ENCODE measurements around the gene GPANK1. TPM values are rescaled to one million over a fixed set of nuclear protein-coding genes. Genes with fewer than 3 reads are reported as not detected.

GPANK1 gene
- total RNA-seq, 2 donors from 2014 or later = 16.1 to 21.3 TPM

DNA sequence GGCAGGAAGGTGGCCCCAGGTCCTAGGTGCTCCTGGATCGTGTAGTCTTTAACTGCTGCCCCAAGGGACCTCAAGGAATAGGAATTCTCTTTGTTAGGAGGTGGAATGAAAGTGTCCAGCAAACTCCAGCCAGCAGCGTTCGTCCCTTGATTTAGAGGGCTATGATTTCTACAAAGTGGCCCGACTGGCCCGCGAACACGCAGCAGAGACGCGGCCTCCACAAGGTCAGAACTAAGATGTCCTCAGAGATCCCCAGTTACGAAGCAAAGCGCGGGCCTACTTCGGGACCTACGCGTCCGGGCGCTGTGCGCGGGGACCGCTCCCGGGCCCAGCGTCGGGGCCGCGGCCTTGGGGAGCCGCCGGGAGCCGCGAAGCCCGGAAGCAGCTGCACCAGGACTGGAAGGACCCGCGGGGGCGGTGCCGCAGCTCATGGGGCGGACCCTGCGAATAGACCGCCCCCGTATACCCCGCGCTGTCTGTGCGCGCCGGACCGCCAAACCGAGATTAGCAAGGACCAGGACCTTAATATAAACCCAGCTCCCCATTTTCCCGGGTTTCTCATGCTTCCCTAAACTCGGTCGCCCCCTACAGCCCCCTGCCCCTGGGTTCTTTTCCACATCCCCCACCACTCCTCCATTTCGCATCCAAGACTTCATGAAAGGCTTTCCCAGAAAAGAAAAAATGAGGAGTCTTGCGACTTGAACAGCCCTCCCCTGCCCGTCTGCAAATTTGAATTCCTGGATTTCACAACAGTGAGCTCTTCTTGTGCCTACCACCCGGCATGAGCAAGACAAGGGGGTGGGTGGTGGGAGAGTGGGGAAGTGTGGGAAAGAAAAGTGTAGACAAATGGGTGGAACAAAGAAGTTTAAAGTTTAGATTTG is 4.2 kb downstream of the GPANK1 start, which contains the start of gene C6orf47:
Gene C6orf47, minus strand, starts transcription at position 398 of the 881 bp plus-strand sequence. CDS start 831 bp downstream, outside the sequence.
- H3K9me3 Mint-ChIP-seq = no peaks in the 10 kb centered on the region
- H3K4me1 Mint-ChIP-seq = peaks cover 33% of the 10 kb centered on the region
- peaks cover 40% of the 10 kb centered on the region for H3K36me3 Mint-ChIP-seq (ENCODE audit: low read depth)
- Histone ChIP-seq H3K9ac (ENCODE audit: extremely low read depth, low read length, poor library complexity, severe bottlenecking) (peak within 1 kb of the TSS; percentile 75), H3K36me3 (ENCODE audit: control insufficient read depth, insufficient read depth, low read length) (peaks cover 21% of the 10 kb centered on the region), H3K4me1 (ENCODE audit: control insufficient read depth, insufficient read depth, low read length) (peaks cover 11% of the 10 kb centered on the region), H3K9me3 (ENCODE audit: control insufficient read depth, low read length) (no peaks in the 10 kb centered on the region), H3K4me3 (ENCODE audit: low read length) (peak within 1 kb of the TSS; percentile 99), H3K27me3 (ENCODE audit: control insufficient read depth, insufficient read depth, low read length, poor library complexity, severe bottlenecking) (no peaks in the 10 kb centered on the region), H3K27ac (ENCODE audit: low read depth, low read length) (peak within 1 kb of the TSS; percentile 73)
- H3K27ac Mint-ChIP-seq = peak within 1 kb of the TSS; percentile 92
- no peaks in the 10 kb centered on the region for H3K27me3 Mint-ChIP-seq (ENCODE audit: insufficient read depth)
- DNase-seq = peak; percentile 92
- 1 to 2% methylated on average over 29 to 52 of the region's 52 CpGs for WGBS, 2 experiments (ENCODE audit: insufficient coverage in 1 of 2, insufficient read length in 1 of 2)
- H3K4me3 Mint-ChIP-seq = peak within 1 kb of the TSS; percentile 83
- TF ChIP-seq, protein P1, sequence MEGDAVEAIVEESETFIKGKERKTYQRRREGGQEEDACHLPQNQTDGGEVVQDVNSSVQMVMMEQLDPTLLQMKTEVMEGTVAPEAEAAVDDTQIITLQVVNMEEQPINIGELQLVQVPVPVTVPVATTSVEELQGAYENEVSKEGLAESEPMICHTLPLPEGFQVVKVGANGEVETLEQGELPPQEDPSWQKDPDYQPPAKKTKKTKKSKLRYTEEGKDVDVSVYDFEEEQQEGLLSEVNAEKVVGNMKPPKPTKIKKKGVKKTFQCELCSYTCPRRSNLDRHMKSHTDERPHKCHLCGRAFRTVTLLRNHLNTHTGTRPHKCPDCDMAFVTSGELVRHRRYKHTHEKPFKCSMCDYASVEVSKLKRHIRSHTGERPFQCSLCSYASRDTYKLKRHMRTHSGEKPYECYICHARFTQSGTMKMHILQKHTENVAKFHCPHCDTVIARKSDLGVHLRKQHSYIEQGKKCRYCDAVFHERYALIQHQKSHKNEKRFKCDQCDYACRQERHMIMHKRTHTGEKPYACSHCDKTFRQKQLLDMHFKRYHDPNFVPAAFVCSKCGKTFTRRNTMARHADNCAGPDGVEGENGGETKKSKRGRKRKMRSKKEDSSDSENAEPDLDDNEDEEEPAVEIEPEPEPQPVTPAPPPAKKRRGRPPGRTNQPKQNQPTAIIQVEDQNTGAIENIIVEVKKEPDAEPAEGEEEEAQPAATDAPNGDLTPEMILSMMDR (conservative IDR thresholded peaks at IDR 0.05) = no peak

DNA sequence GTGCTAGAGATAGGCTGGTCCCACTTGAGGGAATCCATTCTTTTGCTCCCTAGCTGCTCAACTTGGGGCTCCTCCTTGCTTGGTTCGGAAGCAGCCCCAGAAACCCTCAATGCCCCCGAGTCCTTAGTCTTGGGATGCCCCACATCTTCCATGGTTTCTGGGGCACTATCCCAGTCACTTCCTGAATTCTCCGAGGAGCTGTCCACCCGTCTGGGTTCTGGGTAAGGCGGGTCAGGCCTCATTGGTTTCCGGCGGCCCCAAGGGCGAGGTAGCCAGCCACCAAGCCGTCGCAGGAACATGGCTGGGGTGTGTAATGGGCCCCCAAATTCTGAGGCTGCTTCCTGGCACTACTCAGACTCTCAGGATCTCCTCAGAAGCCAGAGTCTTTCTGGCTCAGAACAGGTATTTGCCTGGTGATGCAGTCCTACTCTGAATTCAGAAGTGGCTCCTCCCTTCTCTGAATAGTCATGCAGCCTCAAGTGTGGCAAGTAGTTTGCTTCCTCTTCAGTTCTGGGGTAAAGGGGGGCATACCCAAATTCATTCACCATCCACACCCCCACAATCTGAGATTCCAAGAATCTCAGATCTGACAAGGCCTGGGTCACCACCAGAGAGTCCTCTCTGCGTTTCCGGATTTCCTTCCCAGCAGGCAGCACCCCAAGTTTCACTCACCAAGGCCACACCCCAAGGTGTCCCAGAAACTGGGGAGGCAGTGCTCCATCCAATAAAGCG is 5.0 kb downstream of the GPANK1 start:
- peaks cover 34% of the 10 kb centered on the region for H3K4me1 Mint-ChIP-seq
- Histone ChIP-seq H3K9me3 (ENCODE audit: control insufficient read depth, low read length) (no peaks in the 10 kb centered on the region), H3K27ac (ENCODE audit: low read depth, low read length) (peak overlapping the region; percentile 73), H3K4me3 (ENCODE audit: low read length) (peak overlapping the region; percentile 99), H3K4me1 (ENCODE audit: control insufficient read depth, insufficient read depth, low read length) (peaks cover 11% of the 10 kb centered on the region), H3K36me3 (ENCODE audit: control insufficient read depth, insufficient read depth, low read length) (peaks cover 21% of the 10 kb centered on the region), H3K27me3 (ENCODE audit: control insufficient read depth, insufficient read depth, low read length, poor library complexity, severe bottlenecking) (no peaks in the 10 kb centered on the region), H3K9ac (ENCODE audit: extremely low read depth, low read length, poor library complexity, severe bottlenecking) (peak overlapping the region; percentile 75)
- TF ChIP-seq, protein P1 (conservative IDR thresholded peaks at IDR 0.05) = no peak
- 57 to 70% methylated on average over 9 to 13 of the region's 13 CpGs for WGBS, 2 experiments (ENCODE audit: insufficient coverage in 1 of 2, insufficient read length in 1 of 2)
- peaks cover 41% of the 10 kb centered on the region for H3K36me3 Mint-ChIP-seq (ENCODE audit: low read depth)
- H3K27me3 Mint-ChIP-seq (ENCODE audit: insufficient read depth) = no peaks in the 10 kb centered on the region
- H3K4me3 Mint-ChIP-seq = peak overlapping the region; percentile 83
- no peaks in the 10 kb centered on the region for H3K9me3 Mint-ChIP-seq
- H3K27ac Mint-ChIP-seq = peak overlapping the region; percentile 92
- DNase-seq = peak; percentile 70

DNA sequence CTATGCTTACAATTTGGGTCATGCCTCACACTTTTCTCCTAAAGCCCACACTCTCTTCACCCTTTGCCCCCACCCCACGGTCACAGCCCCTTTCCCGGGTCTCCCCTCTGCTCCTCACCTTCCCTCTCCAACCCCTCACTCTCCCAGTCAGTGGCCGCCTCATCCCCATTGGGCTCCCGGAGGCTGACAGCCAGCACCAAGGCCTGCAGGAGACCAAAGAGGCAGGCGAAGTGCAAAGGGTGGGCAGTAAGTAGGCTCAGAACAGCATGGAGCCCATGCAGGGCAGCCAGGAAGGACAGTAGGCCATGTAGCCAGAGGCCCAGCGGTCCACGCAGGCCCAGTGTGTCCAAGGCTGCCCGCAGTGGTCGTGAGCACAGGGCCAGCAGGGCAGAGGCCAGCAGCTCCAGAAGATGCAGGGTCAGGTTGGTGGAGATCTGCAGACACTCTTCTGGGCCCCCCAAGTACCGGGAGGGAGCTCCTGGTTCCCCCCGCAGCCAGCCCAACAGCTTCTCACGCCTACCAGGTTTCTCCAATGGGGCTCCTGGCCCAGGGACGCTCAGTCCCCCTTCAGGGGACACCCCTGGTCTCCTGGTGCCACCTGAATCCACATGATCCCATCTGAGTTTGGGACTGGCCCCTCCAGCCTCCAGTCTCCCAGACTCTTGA is 5.7 kb downstream of the GPANK1 start:
- DNase-seq = no peak
- Mint-ChIP-seq H3K4me3 (peak overlapping the region; percentile 83), H3K36me3 (ENCODE audit: low read depth) (peaks cover 39% of the 10 kb centered on the region), H3K27ac (peak overlapping the region; percentile 92), H3K4me1 (peaks cover 27% of the 10 kb centered on the region), H3K27me3 (ENCODE audit: insufficient read depth) (no peaks in the 10 kb centered on the region), H3K9me3 (no peaks in the 10 kb centered on the region)
- TF ChIP-seq, protein P1 (conservative IDR thresholded peaks at IDR 0.05) = no peak
- Histone ChIP-seq H3K9me3 (ENCODE audit: control insufficient read depth, low read length) (no peaks in the 10 kb centered on the region), H3K9ac (ENCODE audit: extremely low read depth, low read length, poor library complexity, severe bottlenecking) (no peak overlapping the region), H3K27ac (ENCODE audit: low read depth, low read length) (no peak overlapping the region), H3K4me1 (ENCODE audit: control insufficient read depth, insufficient read depth, low read length) (peaks cover 11% of the 10 kb centered on the region), H3K27me3 (ENCODE audit: control insufficient read depth, insufficient read depth, low read length, poor library complexity, severe bottlenecking) (no peaks in the 10 kb centered on the region), H3K4me3 (ENCODE audit: low read length) (peak overlapping the region; percentile 99), H3K36me3 (ENCODE audit: control insufficient read depth, insufficient read depth, low read length) (peaks cover 21% of the 10 kb centered on the region)
- 93 to 100% methylated on average over 5 to 13 of the region's 13 CpGs for WGBS, 2 experiments (ENCODE audit: insufficient coverage in 1 of 2, insufficient read length in 1 of 2)

Data from endodermal cell (in vitro differentiated cells).